Upper lobe of right lung (tissue), 1 donor: ENCODE measurements around the gene TLK2. TPM values are rescaled to one million over a fixed set of nuclear protein-coding genes. Genes with fewer than 3 reads are reported as not detected.
"Not testable (repeated sequence)": the region's sequence is repeated elsewhere in the genome, so short reads cannot be mapped to it uniquely, and the experiment has no call there.

Experiments used
- ATAC-seq: fragments of 200-7000 bp; cut with Tn5 transposase; one replicate; pipeline ENCODE4 v1.9.1; 2020; ENCODE audit warnings: mild to moderate bottlenecking, moderate library complexity
- DNase-seq: peaks from one replicate; pipeline ENCODE4 v3.0.0-alpha.2; 2020
- H3K27ac ChIP-seq: fragments of 200-600 bp; one replicate; pipeline ENCODE4 v1.8.0; 2022
- H3K27me3 ChIP-seq: fragments of 200-600 bp; one replicate; pipeline ENCODE4 v1.8.0; 2022; ENCODE audit warnings: mild to moderate bottlenecking
- H3K36me3 ChIP-seq: fragments of 200-600 bp; one replicate; pipeline ENCODE4 v1.8.0; 2022
- H3K4me1 ChIP-seq: fragments of 200-600 bp; one replicate; pipeline ENCODE4 v1.8.0; 2022
- H3K4me3 ChIP-seq: fragments of 200-600 bp; one replicate; pipeline ENCODE4 v1.8.0; 2022; ENCODE audit warnings: mild to moderate bottlenecking
- H3K9me3 ChIP-seq: fragments of 200-600 bp; one replicate; pipeline ENCODE4 v1.8.0; 2022
- CTCF ChIP-seq: fragments of 200-600 bp; IDR thresholded peaks from one replicate; pipeline ENCODE4 v1.8.0; 2022; ENCODE audit warnings: antibody characterized with exemption
- intact Hi-C: fragments of 100-400 bp; cut with DNase I; formaldehyde crosslinking; loops from one replicate; pipeline ENCODE4 v1.11.0; 2022
- total RNA-seq: library from RNA; stranded (reverse); fragmentation: NEBNext Ultra II Directional; extraction: Animal tissue kit (Norgen Biotek cat#: 25700); gene quantifications from one replicate; pipeline ENCODE4 v1.2.1, GENCODE V29; 2021
- donor health status: DM: no; HTN: yes; CAD: no; lungs with severe emphysema.

TLK2 gene
- total RNA-seq, 1 donor from 2014 or later: 38.4 TPM

- H3K9me3 ChIP-seq: no peaks in the 10 kb centered on the region
- no peak for TF ChIP-seq CTCF
- peaks cover 94% of the 10 kb centered on the region for H3K36me3 ChIP-seq
- H3K27me3 ChIP-seq: no peaks in the 10 kb centered on the region
- DNase-seq (no peak), ATAC-seq (no peak)
- intact Hi-C loops: no loop called here
- H3K27ac ChIP-seq: no peak overlapping the region
- H3K4me1 ChIP-seq: no peaks in the 10 kb centered on the region
- H3K4me3 ChIP-seq: no peak overlapping the region
Measured at GRCh38 chr17:62605588-62605987, 127.0 kb downstream of the TLK2 start.

DNA sequence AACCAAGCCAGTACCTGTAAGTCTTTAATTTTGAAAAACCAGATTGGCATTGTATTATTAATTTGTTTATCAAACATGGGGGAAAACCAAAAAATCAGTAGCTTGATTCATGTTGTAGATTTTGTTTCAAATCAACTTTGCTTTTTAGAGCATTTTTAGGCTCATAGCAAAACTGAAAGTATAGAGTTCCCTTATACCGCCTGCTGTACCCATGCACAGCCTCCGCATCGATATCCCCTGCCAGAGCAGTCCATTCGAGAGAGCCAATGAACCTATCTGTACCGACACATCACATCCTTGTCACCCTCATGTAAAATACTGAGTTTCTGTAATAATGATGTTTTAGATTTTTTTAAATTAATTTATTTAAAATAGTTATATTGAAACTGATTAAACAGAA lies 132.7 kb downstream of the TLK2 start:
- no peaks in the 10 kb centered on the region for H3K9me3 ChIP-seq
- no peak overlapping the region for H3K4me3 ChIP-seq
- TF ChIP-seq CTCF: no peak
- DNase-seq (no peak), ATAC-seq (peak; percentile 52)
- peaks cover 99% of the 10 kb centered on the region for H3K36me3 ChIP-seq
- no peaks in the 10 kb centered on the region for H3K4me1 ChIP-seq
- no peaks in the 10 kb centered on the region for H3K27me3 ChIP-seq
- no peak overlapping the region for H3K27ac ChIP-seq
- intact Hi-C loops: no loop called here

GRCh38 chr17:62611728-62612127 lies 133.1 kb downstream of the TLK2 start:
- H3K4me3 ChIP-seq: no peak overlapping the region
- no peaks in the 10 kb centered on the region for H3K27me3 ChIP-seq
- H3K36me3 ChIP-seq: peaks cover 96% of the 10 kb centered on the region
- intact Hi-C loops: no loop called here
- H3K9me3 ChIP-seq: no peaks in the 10 kb centered on the region
- peak; percentile 68 for ATAC-seq
- no peak for TF ChIP-seq CTCF
- no peak for DNase-seq
- no peaks in the 10 kb centered on the region for H3K4me1 ChIP-seq
- H3K27ac ChIP-seq: no peak overlapping the region

DNA sequence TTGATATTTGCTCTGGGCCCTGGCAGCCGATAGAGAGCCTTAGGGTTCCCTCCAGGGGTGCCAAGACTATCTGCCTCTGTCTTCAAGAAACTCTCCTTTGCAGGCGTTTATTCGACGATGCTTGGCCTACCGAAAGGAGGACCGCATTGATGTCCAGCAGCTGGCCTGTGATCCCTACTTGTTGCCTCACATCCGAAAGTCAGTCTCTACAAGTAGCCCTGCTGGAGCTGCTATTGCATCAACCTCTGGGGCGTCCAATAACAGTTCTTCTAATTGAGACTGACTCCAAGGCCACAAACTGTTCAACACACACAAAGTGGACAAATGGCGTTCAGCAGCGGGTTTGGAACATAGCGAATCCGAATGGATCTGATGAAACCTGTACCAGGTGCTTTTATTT lies 133.7 kb downstream of the TLK2 start:
- H3K4me3 ChIP-seq, H3K9me3 ChIP-seq, DNase-seq, H3K27ac ChIP-seq, ATAC-seq, H3K4me1 ChIP-seq, H3K27me3 ChIP-seq, intact Hi-C loops: not testable (repeated sequence)
- peaks cover 91% of the 10 kb centered on the region for H3K36me3 ChIP-seq

GRCh38 chr17:62613095-62613494 lies 134.5 kb downstream of the TLK2 start:
- H3K36me3 ChIP-seq: peaks cover 83% of the 10 kb centered on the region
- H3K4me1 ChIP-seq, ATAC-seq, H3K9me3 ChIP-seq, H3K4me3 ChIP-seq, DNase-seq, H3K27ac ChIP-seq, intact Hi-C loops, H3K27me3 ChIP-seq: not testable (repeated sequence)

DNA sequence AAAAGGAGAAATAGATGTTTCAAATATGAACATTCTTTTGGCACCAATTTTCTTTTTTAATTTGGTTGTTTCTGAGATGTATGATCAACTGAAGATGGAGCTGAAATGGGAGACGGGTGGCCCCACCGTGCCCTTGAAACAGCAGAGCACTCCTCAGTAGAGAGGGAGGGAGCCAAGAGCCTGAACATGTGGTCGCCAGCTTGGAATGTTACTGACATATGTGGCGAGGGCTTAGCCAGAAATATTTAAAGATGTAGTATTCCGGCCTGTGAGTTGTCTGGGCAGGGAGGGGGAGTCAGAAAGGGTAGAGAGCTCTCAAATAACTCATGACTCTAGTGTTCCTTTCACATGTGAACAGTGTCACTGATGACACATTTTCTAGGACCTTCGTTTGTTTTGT lies 135.5 kb downstream of the TLK2 start:
- H3K9me3 ChIP-seq: no peaks in the 10 kb centered on the region
- no peak overlapping the region for H3K27ac ChIP-seq
- no peaks in the 10 kb centered on the region for H3K4me1 ChIP-seq
- intact Hi-C loops: no loop called here
- H3K4me3 ChIP-seq: no peak overlapping the region
- DNase-seq: no peak
- TF ChIP-seq CTCF: no peak
- no peaks in the 10 kb centered on the region for H3K27me3 ChIP-seq
- H3K36me3 ChIP-seq: peaks cover 72% of the 10 kb centered on the region
- no peak for ATAC-seq

GRCh38 chr17:62615503-62615902 lies 136.9 kb downstream of the TLK2 start:
- Histone ChIP-seq H3K36me3 (peaks cover 58% of the 10 kb centered on the region), H3K27me3 (no peaks in the 10 kb centered on the region), H3K27ac (no peak overlapping the region), H3K9me3 (no peaks in the 10 kb centered on the region), H3K4me3 (no peak overlapping the region), H3K4me1 (no peaks in the 10 kb centered on the region)
- ATAC-seq: no peak
- intact Hi-C loops: no loop called here
- DNase-seq: no peak
- TF ChIP-seq CTCF: no peak
